GM18520 (cell line): ENCODE measurements around the gene TTC34.

Experiments used
- ATAC-seq: cut with Tn5 transposase; IDR thresholded peaks from one replicate; pipeline ENCODE4 v1.9.1; 2021; ENCODE audit not compliant: unreplicated experiment

Gene TTC34

DNA sequence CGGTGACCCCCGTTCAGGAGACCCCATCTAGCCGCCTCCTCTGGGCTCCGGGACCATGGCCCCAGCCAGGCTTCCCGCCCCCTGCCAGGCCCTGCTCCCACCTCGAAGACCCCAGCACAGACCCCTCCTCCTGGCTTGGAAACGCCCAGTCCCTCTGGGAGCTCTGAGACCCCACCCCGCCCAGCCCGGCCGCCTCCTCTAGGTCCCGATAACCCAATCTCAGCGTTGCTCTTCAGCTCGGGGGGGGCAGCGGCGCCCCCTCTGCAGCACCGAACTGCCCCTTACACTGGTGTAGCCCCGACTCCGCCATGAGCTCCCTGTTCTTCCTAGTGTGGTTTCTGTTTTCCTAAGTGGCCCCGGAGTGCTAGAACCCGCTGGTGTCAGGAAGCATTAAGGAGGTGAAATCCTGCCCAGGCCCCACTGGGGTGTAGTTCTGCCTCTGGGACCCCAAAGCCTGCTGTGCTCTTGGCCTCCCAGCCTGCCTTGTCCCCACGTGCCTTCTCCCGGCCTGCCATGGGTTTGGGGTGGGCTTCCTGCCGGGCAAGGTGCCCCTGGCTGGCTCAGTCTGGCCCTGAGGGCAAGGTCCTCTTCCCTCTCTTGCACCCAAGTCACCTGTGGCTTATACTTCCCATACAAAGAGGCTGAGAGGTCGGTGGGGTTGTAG, 157.9 kb downstream of the TTC34 start:
- no peak for ATAC-seq

DNA sequence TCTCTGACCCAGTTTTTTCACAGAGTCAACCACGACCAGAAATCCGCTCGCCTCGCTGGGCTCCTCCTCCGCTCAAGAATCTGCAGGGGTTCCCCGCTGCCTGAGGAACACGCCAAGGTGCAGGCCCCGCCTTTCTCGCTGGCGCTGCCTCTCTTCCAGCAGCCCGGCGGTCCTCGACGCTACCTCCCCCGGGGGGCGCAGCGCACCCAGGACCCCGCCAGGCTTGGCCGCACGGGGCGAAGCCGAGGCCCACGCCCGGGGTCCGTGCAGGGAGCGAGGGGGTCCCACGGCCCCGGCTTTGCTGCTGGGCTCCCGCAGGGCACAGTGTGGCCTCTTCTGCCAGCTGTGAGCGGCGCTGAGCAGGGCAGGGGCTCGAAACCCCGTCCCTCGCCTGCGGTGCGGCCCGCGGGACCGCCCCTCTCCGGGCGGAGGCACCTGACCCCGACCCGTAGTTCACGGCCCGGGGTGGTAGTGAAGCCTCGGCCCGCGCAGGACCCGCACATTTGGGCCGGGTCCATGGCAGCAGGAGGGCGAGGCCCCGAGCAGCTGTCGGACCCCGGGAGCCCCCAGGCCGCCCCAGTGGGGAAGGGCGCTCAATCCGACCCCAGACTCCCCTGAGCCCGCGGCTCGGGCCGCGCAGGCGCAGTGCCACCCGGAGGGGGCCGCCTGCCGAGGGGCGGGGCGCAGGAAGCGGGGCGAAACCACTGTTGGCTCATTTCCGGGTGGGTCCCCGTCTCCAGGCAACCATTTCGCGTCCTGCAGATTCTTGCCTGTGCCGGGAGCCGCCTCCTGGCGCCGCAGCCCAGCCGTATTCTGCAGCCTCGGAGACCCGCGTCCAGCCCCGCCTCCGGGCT, 158.7 kb downstream of the TTC34 start:
- ATAC-seq = peak; percentile 54

DNA sequence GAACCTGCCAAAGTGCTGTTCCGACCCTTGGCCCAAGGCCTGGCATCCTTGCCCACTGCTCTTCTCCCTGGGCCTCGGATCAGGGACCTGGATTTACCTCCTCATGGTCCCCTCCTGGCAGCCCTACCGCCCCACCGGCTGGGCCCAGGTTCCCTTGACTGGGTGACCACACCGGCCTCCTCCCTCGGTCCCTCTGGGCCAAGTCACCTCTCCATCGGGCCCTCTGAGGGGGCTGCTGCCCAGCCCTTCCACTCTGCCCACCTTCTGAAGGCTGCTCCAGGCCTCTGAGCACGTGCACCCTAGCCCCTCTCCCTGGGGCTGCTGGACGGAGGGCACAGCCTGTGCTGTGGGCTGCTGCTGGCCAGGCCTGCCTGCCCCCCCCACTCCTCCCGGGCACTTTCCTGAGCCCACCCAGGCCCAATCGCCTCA, 159.3 kb downstream of the TTC34 start:
- no peak for ATAC-seq

DNA sequence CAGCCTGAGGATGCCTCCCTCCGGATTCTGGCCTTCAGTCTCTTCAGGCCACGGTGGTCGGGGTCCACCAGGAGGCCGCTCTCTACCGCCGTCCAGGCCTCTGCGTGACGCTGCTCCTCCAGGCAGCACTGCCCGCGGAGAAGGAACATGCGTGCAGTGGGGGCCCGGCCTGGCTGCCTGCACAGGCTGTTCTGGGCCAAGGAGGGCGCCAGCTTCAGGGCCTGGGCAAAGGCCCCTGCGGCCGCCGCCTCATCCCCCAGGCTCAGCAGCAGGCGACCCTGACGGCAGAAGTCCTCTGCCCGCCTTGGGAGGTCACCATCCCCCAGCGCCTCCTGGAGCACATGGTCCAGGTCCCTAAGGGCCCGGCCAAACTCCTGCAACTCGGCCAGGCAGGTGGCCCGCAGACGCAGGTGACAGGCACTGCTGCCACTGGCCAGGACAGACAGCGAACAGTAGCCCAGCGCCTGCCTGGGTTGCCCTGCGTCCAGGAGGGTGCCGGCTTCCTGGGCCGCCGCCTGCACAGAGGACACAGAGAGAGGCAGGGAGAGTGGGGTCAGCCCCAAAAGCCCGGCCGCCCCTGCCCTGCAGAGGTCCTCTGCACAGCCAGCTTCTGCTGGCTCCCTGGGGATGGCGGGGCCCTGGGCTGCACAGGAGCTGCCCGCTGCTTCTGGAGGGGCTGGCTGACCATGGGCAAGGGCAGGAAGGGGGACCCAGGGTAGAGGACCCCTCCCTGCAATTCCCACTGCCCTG, 159.9 kb downstream of the TTC34 start:
- no peak for ATAC-seq

DNA sequence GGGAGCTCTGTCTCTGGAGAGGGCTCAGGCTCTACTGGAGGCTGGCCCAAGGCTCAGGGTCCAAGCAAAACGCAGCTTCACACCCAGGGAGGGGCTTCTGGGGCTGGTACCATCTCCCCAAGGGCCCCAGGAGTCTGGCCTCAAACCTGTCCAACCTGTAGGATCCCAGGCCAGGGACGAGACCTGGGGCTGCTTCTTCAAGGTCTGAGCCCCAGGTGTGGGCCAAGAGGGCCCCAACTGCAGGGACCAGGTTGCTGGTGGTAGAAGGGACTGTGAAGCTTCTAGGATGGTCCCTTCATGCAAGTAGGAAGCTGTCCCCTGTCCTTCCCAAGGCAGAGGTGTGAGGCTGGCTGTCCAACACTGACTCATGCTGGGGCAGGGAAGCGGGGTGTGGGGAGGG, 160.9 kb downstream of the TTC34 start:
- ATAC-seq = no peak

DNA sequence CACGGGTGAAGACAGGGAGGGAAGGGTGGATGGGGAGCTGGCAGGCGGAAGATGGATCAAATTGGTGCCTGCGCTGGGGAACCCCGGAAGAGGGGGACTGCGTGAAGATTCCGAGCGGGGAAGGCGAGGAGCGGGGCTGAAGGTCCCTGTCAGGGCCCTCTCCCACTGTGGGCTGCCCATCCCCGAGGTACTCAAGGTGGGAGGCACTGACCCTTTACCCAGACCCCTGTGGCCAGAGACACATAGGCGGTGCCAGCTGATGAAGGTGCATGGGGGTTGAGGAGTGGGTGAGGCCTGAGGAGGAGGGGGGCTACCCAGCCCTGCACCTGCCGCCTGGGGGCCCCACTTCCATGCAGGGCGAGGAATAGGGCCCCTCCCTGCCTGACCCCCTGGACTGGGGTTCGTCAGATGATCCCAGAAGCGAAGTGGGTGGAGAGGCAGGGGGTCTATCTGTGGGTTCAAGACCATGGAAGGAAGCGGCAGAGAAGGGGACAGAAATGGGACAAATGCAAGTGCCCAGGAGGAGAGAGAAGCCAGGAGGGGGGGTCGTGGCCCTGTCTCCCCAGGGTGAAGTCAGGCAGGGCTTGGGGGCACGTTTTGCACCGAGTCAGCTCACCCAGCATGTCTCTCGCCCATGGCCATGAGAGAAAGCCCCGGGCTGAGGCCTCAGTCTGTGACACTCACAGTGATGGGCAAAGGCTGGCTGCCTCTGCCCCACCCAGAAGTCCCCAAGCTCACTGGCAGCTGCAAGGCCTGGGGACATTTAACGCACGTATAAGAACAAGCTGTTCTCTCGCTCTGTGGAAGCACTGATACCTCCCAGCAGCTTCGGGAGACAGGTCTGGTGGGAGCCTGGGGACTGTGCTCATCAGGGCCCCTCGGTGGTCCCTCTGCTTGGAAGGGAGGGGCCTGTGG, 161.6 kb downstream of the TTC34 start:
- ATAC-seq = no peak

DNA sequence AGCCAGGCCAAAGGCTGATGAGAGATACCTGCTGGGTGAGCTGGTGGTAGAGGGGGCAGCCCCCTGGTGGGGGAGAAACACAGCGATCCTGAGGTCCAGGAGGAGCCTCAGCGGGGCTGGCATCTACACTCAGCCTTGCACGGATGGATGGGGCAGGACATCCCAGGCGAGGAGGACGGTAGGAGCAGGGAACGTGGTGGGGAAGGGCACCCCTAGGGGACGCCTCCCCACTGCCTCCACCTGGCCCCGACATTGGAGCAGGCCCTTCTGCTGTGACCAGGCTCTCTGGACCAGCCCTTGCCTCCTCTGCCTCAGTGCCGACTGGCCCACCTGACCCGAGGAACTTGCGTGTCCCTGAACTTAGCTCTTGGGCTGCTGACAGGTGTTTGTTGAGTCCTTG, 162.3 kb downstream of the TTC34 start:
- ATAC-seq = no peak

DNA sequence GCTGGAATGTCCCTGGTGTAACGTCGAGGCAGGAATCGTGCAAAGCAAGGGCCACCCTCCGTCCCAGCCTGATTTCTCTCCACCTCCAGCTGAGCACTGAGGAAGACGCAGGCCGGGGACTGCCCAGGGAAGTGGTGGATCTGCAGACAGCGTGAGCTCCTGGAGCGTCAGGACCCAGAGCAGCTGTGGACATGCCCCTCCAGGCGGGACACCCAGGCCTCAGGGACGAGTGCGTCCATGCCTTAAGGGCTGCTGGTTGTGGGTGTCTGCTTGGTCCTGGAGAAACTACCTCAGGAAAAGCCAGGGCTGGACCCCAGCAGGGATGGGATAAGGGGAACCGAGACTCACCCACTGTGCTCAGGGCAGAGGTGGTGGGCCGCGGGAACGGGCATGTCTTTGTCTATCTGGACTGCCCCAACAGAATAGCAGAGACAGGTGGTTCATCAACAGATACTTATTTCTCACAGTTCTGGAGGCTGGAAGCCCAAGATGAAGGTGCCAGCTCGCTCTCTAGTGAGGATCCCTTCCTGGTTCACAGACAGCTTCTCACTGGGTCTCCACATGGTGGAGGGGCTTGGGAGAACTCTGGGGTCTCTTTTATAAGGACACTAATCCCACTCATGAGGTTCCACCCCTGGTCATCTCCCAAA, 162.9 kb downstream of the TTC34 start:
- no peak for ATAC-seq

DNA sequence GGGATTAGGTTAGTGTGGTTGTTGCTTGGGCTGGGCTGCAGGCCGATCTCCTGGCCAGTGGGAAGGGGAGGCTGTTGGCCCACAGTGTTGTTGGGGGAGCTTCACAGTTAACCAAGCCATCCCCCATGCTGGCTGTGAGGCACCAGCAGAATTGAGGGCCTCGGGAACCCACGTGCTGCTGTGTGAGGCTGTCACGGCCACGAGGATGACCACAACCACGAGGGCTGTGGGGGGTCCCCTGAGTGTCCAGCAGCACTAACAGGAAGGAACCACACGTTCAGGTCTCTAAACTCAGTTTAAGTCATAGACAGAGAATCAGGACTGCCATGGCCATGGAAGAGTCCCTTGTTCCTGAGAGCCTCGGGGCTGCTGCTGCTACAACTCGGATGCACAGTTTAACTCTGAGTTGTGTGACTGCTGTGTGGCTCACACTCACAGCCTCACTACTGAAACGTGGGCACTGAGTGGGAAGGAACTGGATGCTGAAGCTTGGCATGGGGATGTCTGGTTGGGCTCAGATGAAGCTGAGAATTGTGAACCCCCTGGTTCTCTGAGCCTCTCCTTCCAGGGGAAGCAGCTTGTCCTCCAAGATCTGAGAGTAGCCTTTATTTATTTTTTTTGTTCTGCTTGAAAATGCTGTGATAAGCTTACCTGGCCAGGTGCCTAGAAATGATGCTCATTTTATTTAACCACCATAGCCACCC, 163.9 kb downstream of the TTC34 start:
- ATAC-seq = no peak

DNA sequence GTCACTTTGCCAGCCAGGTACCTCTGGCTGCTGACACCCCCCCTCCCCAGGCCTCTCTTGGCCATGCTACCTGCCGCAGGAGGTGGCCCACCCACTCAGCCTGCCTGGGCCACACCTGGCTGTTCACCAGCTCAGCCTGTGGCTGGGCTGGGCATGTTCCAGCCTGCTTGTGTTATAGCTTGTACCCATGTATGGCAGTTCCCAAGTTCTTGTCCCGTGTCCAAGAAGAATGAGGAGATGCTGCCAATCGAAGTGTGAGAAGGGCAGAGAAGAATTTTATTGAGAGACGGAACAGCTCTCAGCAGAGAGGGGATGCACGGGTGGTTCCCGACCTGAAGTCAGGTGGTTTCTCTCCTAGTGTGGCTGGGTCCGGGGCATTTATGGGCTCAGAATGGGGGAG, 164.8 kb downstream of the TTC34 start:
- ATAC-seq = no peak

DNA sequence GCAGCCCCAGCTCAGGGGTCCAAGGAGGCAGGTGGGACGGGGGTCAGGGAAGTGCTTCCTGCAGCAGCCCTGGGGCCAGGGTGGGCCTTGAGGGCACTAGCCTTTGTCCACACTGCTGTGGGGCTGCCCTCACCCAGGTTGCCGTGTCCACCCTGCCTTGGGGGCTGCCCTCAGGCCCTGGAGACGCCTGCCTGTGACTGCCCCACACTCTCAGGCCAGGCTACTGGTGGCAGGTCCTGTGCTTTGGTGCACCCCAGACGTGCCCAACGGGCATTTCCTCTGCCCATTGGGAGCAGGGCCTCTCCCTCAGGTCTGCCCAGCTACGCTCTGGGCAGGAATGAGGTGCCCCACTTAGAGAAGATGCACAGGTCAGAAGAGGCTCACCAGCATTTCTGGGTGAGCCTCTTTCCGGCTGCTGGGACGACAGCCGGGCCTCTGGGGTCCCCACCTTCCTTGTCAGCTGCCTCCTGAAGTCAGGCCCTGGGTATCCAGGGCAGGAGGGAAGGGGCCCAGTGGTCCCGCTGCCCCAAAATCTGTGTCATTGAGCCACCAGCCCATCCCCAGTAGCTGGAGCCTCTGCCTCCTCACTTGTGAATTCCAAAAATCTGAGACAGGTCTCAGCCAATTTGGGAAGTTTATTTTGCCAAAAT, 166.0 kb downstream of the TTC34 start:
- no peak for ATAC-seq

DNA sequence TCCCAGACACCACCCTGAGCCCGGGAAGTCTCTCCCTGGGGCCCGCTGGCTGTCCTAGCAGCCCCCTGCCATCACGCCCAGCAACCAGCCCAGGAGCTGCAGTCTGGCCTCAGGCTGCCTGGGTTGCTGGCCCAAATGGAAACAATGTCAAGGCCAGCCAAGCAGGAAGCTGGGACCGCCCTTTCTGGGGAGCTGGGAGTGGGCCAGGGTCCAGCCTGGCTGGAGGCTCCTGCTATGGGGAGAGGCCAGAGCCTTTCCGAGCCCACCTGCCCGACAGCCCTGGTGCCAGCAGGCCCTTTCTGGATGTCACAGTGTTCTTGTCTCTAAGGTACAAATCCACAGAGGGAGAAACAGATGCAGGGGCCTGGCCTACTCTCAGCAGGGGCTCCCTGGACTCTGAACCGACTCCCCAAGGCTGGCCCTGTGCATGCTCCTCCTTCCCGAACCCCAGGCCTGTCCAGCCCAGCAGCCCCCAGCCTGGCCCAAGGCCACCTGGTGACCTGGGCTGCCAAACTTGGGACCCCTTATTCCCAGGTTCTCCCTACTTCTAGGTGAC, 167.5 kb downstream of the TTC34 start:
- ATAC-seq = no peak

DNA sequence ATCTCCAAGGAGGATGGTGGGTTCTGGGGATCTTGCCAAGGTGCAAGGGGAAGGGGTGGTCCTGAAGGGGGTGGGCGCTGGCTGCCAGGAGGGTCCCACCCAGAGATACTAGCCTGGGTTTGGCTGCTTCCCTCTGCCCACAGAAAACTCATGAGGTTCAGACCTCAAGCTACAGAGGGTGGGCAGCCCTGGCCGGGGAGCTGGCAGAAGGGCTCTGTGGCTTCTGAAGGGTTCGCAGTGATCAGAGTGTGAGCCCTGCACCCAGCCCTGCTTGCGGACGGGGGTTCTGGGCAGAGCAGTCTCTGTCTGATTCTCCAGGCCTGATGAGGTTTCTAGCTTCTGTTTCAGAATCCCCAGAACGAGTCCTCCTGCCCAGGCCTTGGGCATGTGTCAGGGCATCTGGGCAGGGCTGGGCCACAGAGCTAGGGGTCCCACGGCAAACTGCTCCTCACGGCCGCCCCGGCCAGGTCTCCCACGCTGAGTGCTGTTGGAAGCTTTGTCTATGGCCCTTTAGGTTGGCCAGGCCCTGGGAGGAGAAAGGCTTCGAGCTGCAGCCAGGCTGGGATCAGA, 168.0 kb downstream of the TTC34 start:
- no peak for ATAC-seq

DNA sequence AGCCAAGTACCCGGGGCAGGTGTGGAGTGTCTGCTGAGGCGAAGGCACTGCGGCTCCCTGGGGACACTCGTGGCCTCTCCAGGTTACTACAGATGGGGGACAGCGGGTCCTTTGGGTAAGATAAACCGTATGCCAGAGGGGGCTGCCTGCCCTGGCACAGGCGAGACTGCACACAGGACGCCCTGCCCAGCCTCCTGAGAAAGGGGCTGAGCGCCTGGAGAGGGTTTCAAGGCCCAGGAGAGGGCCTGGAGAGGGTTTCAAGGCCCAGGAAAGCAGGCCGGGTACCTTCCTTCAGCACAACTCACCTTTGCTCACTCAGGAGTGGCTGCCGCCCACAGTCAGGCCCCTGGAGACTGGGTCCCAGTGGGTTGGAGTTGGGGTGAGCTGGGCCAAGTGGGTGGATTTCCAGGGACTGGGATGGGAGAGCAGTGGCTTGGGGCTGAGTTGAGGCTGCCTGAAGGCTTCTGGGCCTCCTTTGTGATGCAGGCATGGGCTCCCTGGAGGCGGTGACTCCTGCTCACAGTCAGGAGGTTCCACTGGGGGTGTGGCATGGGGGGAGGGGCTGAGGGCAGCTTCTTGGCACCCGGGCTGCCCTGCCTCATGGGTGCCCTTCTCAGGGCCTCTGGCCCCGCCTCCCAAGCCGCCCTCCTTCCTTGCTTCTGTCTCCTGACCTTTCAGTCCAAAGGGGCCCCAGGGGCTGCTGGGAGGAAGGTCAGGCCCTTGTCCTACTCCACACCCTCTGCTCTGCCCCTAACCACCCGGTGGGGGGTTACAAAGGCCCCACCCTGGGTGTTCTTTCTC, 168.7 kb downstream of the TTC34 start, which contains the start of gene MMEL1:
MMEL1 (minus strand) TSS at position 456 of the 801 bp plus-strand sequence. CDS start 3,532 bp downstream, outside the sequence.
- no peak for ATAC-seq

DNA sequence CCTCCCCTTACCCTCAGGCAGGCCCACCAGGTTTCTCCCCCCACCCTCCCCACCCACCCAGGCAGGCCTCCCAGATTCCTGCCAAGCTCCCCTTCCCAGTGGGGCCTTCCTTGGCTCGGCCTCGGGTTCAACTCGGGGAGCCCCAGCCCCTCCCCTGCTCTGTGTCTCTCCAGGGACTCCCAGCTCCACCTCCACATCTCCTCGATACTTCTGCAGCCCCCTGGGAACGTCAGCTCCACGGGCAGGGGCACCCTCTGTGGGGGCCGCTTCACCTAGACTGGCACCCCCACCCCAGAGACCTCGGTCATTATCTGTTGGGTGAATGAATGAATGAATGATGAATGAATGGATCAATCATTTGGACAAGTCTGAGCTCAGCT, 169.5 kb downstream of the TTC34 start:
- ATAC-seq = no peak

DNA sequence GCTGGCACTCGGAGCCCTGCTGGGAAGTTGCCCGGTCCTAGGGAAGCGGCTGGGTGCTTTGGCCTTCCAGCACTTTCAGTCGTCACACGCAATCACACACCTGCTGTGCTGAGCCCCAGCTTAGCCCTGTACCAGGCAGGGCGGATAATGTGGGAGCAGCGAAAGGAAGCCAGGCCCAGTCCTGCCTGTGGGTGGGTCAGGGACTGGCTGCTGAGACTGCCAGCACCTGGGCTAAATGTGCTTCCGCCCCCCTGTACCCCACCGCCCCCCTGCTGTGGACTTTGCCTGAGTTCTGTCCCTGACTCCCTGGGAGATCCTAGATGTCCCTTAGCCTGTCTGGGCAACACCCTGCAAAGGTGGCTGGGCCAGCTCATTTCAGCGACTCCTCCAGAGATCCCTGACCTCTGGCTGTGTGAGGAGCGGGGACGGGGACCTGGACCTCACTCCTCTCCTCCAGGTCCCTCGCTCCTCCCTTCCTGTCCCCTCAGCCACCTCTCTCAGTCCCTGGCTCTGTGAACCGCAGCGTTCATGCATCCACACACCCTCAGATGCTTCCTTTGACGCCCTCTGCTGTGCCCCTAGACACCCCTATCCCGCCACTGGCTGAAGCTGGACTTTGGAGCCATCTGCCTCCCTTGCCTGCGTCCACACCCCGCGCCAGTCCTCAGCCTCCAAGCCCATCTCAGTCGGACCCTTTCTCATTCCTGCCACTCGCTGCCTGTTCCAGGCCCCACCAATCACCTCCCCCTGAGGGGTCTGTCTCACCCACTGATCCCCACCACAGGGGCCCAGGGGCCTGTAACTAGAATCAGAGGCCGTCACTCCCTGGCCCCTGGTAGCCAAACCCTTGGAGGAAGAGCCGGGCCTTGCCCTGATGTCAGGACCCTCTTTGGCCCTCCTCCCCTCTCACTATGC, 170.1 kb downstream of the TTC34 start:
- no peak for ATAC-seq
